ENCODE data around the gene CYREN. TPM values are rescaled to one million over a fixed set of nuclear protein-coding genes. Genes with fewer than 3 reads are reported as not detected.
"Not testable (repeated sequence)": the region's sequence is repeated elsewhere in the genome, so short reads cannot be mapped to it uniquely, and the experiment has no call there.

Gene CYREN
- total RNA-seq: 10 to 100 TPM; 33.2 to 46.0 TPM

DNA sequence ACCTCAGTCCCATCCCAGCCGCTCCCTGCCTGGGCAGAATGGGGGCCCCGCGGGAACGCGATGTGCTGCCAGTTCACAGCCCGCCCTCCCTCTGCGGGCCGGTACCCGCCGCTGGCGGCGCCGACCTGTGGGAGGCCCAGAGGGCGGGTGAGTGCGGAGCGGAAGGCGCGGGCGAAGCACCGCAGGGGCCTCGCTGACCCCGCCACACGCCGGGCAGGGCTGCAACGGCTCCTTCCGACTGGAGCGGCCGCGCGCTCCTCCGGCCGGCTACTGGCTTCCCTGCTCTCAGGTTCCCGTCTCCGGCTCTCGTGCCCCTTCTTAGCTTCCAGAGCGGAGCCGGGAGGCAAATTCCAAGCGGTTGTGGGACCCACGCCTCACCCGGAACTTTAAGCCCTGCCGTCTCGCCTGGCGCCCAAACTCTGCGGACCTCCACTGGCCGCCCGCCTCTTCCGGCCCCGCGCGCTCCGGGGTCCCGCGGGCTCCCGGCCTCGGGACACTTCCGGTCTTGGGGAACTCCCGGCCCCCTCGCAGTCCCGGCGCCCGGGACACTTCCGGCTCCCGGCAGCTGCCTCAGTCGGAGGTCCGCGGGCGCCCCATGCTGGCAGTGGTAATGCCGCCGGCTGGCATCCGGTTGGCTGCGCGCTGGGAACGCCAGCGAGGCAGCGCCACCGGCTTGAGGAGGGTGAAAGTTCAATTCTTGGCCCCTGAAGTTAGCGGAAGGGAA, at the start of gene CYREN:
Gene CYREN (minus strand): TSS at position 434 of the 724 bp plus-strand sequence. CDS start 1,785 bp downstream, outside the sequence.
- Mint-ChIP-seq H3K27ac (peak within 1 kb of the TSS; percentile 92), H3K36me3 (peaks cover 33% of the 10 kb centered on the region), H3K4me1 (peaks cover 43% of the 10 kb centered on the region), H3K27me3 (no peaks in the 10 kb centered on the region), H3K9me3 (ENCODE audit: low read depth) (no peaks in the 10 kb centered on the region), H3K4me3 (peak within 1 kb of the TSS; percentile 90)
- ATAC-seq: peak; percentile 85
- CTCF ChIA-PET: interaction anchor here (0.8 to 6.4 kb wide), 16 partner anchors 8 to 898 kb away, joined by 3 to 65 read pairs (median 4); partner anchors contain the start of genes AGBL3 and TMEM140
- peak; percentile 94 for DNase-seq

DNA sequence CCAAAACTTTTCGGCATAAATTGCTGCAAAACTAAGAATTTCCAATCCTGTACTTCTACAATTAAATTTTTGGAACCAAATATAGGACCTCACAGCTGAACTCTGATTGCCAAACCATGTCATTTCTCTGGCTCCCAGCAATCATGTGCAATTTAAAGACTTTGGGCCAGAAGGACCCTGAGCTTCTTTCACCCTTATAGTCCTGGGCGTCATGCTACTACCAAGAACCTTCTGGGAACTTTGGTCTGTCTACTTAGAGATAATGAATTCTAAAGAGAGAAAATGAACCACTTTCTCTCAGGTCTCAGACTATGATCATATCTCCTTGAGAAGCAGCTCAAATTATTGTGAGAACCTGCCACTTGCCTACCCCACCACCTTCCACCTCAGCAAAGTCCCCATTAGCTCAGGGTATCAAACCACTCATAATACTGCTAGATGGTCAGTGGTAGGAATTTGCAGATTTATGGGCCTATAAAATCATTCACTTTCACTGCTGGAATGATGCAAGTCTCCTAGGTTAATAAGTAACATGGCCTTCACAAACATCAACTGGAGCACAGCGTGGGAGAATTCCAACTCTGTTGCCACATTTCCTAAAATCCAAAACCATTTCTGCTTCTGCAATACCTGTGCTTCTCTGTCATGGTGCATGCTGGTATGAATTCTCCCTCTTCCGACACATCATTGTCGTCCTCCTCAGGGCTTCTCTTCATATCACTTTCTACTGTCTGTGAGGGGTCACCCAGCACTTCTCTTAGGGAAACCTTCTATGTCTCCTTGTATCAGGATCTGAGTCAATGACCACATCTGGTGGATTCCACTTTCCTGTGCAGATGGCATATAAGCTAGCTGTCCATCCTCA, 47.4 kb upstream of the CYREN start:
- no peak for DNase-seq
- Mint-ChIP-seq H3K4me3 (no peak overlapping the region), H3K9me3 (ENCODE audit: low read depth) (peaks cover 2% of the 10 kb centered on the region), H3K27me3 (peaks cover 3% of the 10 kb centered on the region), H3K27ac (no peak overlapping the region), H3K36me3 (no peaks in the 10 kb centered on the region), H3K4me1 (no peaks in the 10 kb centered on the region)
- CTCF ChIA-PET: no interaction called here
- ATAC-seq: no peak

- no peak overlapping the region for H3K4me3 Mint-ChIP-seq
Observed at GRCh38 chr7:135215698-135216097, 45.2 kb upstream of the CYREN start.

GRCh38 chr7:135215180-135215579, 44.7 kb upstream of the CYREN start:
- no peak overlapping the region for H3K4me3 Mint-ChIP-seq
- ATAC-seq: no peak
- H3K9me3 Mint-ChIP-seq (ENCODE audit: low read depth): no peaks in the 10 kb centered on the region
- H3K4me1 Mint-ChIP-seq: peaks cover 11% of the 10 kb centered on the region
- H3K36me3 Mint-ChIP-seq: no peaks in the 10 kb centered on the region
- DNase-seq: no peak
- H3K27ac Mint-ChIP-seq: no peak overlapping the region
- CTCF ChIA-PET: no interaction called here
- H3K27me3 Mint-ChIP-seq: peaks cover 3% of the 10 kb centered on the region

More at GRCh38 chr7:135215698-135216097, 45.2 kb upstream of the CYREN start:
- Mint-ChIP-seq H3K36me3 (no peaks in the 10 kb centered on the region), H3K4me1 (peaks cover 6% of the 10 kb centered on the region), H3K27me3 (peaks cover 3% of the 10 kb centered on the region), H3K9me3 (ENCODE audit: low read depth) (peaks cover 2% of the 10 kb centered on the region), H3K27ac (no peak overlapping the region)
- ATAC-seq: no peak
- CTCF ChIA-PET: no interaction called here
- no peak for DNase-seq

DNA sequence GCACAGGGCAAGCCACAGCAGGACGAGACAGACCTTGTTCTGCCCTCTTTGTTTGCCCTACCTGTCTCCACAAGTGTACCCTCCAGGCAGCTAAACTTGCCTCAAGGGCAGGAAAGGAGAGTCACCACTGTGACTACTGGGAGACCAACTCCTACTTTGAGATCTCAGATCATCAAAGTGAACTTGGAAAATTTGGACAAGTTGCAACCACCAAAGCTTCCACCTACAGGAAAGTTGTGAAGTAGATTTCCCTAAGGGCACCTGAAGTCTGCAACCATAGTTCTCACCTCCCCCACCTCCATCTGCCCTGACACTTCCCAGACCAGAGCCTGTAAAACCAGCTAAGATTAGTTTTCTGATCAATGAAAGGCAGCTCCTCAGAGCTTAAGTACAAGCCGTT, 43.3 kb upstream of the CYREN start:
- no peaks in the 10 kb centered on the region for H3K36me3 Mint-ChIP-seq
- DNase-seq (no peak), ATAC-seq (no peak)
- CTCF ChIA-PET: interaction anchor here (1.1 kb wide), 1 partner anchor 60 kb away, joined by 3 read pairs; no protein-coding TSS in a partner anchor
- H3K4me1 Mint-ChIP-seq: peaks cover 12% of the 10 kb centered on the region
- H3K9me3 Mint-ChIP-seq (ENCODE audit: low read depth): no peaks in the 10 kb centered on the region
- no peak overlapping the region for H3K27ac Mint-ChIP-seq
- H3K4me3 Mint-ChIP-seq: no peak overlapping the region
- peaks cover 3% of the 10 kb centered on the region for H3K27me3 Mint-ChIP-seq

GRCh38 chr7:135211946-135212685, 41.6 kb upstream of the CYREN start:
- peak overlapping the region; percentile 94 for H3K4me3 Mint-ChIP-seq
- H3K9me3 Mint-ChIP-seq (ENCODE audit: low read depth); H3K27me3 Mint-ChIP-seq; DNase-seq; ATAC-seq; CTCF ChIA-PET; H3K36me3 Mint-ChIP-seq: not testable (repeated sequence)
- peak overlapping the region; percentile 83 for H3K27ac Mint-ChIP-seq
- peaks cover 24% of the 10 kb centered on the region for H3K4me1 Mint-ChIP-seq

- peak; percentile 96 for DNase-seq
- peak within 1 kb of the TSS; percentile 96 for H3K27ac Mint-ChIP-seq
- ATAC-seq: peak; percentile 93
- CTCF ChIA-PET: interaction anchor here (1.0 to 2.4 kb wide), 5 partner anchors 9 to 224 kb away, joined by 3 to 7 read pairs (median 4); partner anchors contain the start of genes CYREN and TMEM140
- peaks cover 28% of the 10 kb centered on the region for H3K4me1 Mint-ChIP-seq
- no peaks in the 10 kb centered on the region for H3K27me3 Mint-ChIP-seq
- H3K9me3 Mint-ChIP-seq (ENCODE audit: low read depth): no peaks in the 10 kb centered on the region
- H3K36me3 Mint-ChIP-seq: no peaks in the 10 kb centered on the region
- peak within 1 kb of the TSS; percentile 94 for H3K4me3 Mint-ChIP-seq
Observed at GRCh38 chr7:135211179-135211945, 40.9 kb upstream of the CYREN start, which contains the start of gene WDR91. TSS of gene WDR91 (minus strand) at chr7:135211526. CDS start at chr7:135211502, 24 bp downstream.

DNA sequence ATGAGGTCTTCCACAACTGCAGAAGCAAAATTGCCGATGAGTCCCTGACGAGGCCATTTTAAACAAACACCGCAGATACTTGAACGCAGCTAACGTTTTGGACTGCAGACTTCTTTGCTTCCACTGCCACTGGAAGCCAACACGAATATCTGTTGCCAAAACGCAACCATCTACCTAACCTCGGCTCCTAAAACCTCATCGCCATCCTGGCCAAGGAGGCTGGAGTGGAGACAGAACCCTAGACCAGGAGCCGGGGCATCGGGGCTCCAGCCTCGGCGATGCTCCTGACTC, 40.3 kb upstream of the CYREN start:
- H3K27ac Mint-ChIP-seq: peak overlapping the region; percentile 96

GRCh38 chr7:135209225-135209834, 38.8 kb upstream of the CYREN start:
- DNase-seq: no peak
- Mint-ChIP-seq H3K27me3 (no peaks in the 10 kb centered on the region), H3K9me3 (ENCODE audit: low read depth) (no peaks in the 10 kb centered on the region), H3K36me3 (peaks cover 3% of the 10 kb centered on the region), H3K4me3 (no peak overlapping the region), H3K27ac (no peak overlapping the region), H3K4me1 (peaks cover 28% of the 10 kb centered on the region)
- no peak for ATAC-seq
- CTCF ChIA-PET: interaction anchor here (1.5 to 2.4 kb wide), 4 partner anchors 11 to 223 kb away, joined by 3 to 7 read pairs (median 6); partner anchors contain the start of genes AGBL3 and CYREN

More for the DNA sequence above, 40.3 kb upstream of the CYREN start:
- Mint-ChIP-seq H3K4me3 (peak overlapping the region; percentile 94), H3K9me3 (ENCODE audit: low read depth) (no peaks in the 10 kb centered on the region), H3K4me1 (peaks cover 28% of the 10 kb centered on the region), H3K36me3 (no peaks in the 10 kb centered on the region), H3K27me3 (no peaks in the 10 kb centered on the region)
- CTCF ChIA-PET: interaction anchor here (0.9 to 2.4 kb wide), 7 partner anchors 9 to 577 kb away, joined by 3 to 7 read pairs (median 4); partner anchors contain the start of genes CYREN and TMEM140
- DNase-seq (no peak), ATAC-seq (peak; percentile 1)

GRCh38 chr7:135208102-135208793, 37.7 kb upstream of the CYREN start:
- Mint-ChIP-seq H3K27ac (no peak overlapping the region), H3K4me1 (peaks cover 34% of the 10 kb centered on the region), H3K9me3 (ENCODE audit: low read depth) (no peaks in the 10 kb centered on the region), H3K4me3 (no peak overlapping the region), H3K27me3 (no peaks in the 10 kb centered on the region), H3K36me3 (peaks cover 3% of the 10 kb centered on the region)
- DNase-seq (no peak), ATAC-seq (no peak)
- CTCF ChIA-PET: interaction anchor here (2.0 kb wide), 1 partner anchor 222 kb away, joined by 5 read pairs; the partner anchor contains the start of gene AGBL3

GRCh38 chr7:135207406-135208101, 37.0 kb upstream of the CYREN start:
- peaks cover 34% of the 10 kb centered on the region for H3K4me1 Mint-ChIP-seq
- no peak for DNase-seq
- no peak for ATAC-seq
- no peak overlapping the region for H3K4me3 Mint-ChIP-seq
- no peaks in the 10 kb centered on the region for H3K9me3 Mint-ChIP-seq (ENCODE audit: low read depth)
- CTCF ChIA-PET: interaction anchor here (2.0 kb wide), 1 partner anchor 221 kb away, joined by 5 read pairs; the partner anchor contains the start of gene AGBL3
- H3K27ac Mint-ChIP-seq: no peak overlapping the region
- peaks cover 3% of the 10 kb centered on the region for H3K36me3 Mint-ChIP-seq
- H3K27me3 Mint-ChIP-seq: no peaks in the 10 kb centered on the region

All from activated CD8-positive, alpha-beta memory T cell treated with anti-CD3 and anti-CD28 coated beads, Interleukin-2, amount 10 ng/mL, durations not matched to agents 7 days and 5 days (primary cell).